ENCODE measurements around the gene OR4F6.
"Not testable (repeated sequence)": the region's sequence is repeated elsewhere in the genome, so short reads cannot be mapped to it uniquely, and the experiment has no call there.

DNA sequence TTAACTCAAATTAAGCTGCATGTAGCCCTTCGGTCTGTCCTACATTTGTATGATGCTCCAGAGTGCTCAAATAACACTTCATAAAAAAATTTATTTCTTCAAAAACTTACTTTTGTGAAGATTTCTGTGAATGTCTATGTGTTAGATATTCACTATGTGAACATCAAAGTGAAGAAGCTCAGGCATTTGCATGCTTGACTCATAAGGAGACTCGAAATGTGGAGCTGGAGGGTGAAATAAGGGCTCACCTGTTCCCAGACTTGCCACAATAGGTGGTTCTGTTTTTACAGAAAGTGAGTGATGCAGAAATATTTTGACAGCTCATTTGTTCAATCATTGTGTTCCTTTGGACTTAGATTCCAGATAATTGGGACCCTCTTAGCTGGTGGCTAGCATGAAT lies 16.9 kb upstream of the OR4F6 start:
- TF ChIP-seq EP300 (IDR thresholded peaks at IDR 0.05): not testable (repeated sequence)
- TF ChIP-seq, protein P1, sequence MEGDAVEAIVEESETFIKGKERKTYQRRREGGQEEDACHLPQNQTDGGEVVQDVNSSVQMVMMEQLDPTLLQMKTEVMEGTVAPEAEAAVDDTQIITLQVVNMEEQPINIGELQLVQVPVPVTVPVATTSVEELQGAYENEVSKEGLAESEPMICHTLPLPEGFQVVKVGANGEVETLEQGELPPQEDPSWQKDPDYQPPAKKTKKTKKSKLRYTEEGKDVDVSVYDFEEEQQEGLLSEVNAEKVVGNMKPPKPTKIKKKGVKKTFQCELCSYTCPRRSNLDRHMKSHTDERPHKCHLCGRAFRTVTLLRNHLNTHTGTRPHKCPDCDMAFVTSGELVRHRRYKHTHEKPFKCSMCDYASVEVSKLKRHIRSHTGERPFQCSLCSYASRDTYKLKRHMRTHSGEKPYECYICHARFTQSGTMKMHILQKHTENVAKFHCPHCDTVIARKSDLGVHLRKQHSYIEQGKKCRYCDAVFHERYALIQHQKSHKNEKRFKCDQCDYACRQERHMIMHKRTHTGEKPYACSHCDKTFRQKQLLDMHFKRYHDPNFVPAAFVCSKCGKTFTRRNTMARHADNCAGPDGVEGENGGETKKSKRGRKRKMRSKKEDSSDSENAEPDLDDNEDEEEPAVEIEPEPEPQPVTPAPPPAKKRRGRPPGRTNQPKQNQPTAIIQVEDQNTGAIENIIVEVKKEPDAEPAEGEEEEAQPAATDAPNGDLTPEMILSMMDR (IDR thresholded peaks at IDR 0.05): not testable (repeated sequence)
